Astrocyte of the cerebellum (primary cell): Measurements from ENCODE around the gene DCLRE1C.

Experiments used
- DNase-seq: peaks from one replicate; pipeline ENCODE4 v3.0.0-alpha.2; 2011; ENCODE audit warnings: low read depth
- H3K4me3 ChIP-seq: 2 replicates; pipeline ENCODE4 v1.5.1; 2011; ENCODE audit warnings: mild to moderate bottlenecking, low read depth, low read length, moderate library complexity
- in situ Hi-C: cut with HindIII; loops from 2 replicates; pipeline ENCODE4 v1.10.0; 2017; ENCODE audit warnings: low sequenced_read_pairs
- TF ChIP-seq, protein P1 (sequence below): IDR thresholded peaks from 2 replicates; pipeline ENCODE4 v1.5.1; 2012; ENCODE audit warnings: low read length, low read depth, moderate library complexity, mild to moderate bottlenecking; ENCODE audit errors: missing control alignments

DCLRE1C gene

DNA sequence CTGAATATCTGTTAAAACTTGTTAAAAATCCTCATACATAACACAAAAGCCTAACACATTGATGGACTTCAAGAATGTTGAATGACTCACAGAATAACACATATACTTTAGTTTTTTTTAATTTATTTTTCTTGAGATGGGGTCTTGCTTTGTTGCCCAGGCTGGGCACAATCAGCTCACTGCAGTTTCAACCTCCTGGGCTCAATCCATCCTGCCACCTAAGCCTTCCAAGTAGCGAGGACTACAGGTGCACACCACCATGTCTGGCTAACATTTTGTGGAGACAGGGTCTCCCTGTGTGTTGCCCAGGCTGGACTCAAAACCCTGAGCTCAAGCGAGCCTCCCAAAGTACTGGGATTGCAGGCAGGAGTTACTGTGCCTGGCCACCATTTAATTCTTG lies 47.1 kb downstream of the DCLRE1C start:
- no peak for DNase-seq
- no peak overlapping the region for H3K4me3 ChIP-seq
- TF ChIP-seq, protein P1, sequence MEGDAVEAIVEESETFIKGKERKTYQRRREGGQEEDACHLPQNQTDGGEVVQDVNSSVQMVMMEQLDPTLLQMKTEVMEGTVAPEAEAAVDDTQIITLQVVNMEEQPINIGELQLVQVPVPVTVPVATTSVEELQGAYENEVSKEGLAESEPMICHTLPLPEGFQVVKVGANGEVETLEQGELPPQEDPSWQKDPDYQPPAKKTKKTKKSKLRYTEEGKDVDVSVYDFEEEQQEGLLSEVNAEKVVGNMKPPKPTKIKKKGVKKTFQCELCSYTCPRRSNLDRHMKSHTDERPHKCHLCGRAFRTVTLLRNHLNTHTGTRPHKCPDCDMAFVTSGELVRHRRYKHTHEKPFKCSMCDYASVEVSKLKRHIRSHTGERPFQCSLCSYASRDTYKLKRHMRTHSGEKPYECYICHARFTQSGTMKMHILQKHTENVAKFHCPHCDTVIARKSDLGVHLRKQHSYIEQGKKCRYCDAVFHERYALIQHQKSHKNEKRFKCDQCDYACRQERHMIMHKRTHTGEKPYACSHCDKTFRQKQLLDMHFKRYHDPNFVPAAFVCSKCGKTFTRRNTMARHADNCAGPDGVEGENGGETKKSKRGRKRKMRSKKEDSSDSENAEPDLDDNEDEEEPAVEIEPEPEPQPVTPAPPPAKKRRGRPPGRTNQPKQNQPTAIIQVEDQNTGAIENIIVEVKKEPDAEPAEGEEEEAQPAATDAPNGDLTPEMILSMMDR, result no peak
- in situ Hi-C loops, result loop anchor here (10.0 kb wide), 1 partner anchor 118 kb away; no protein-coding TSS in a partner anchor

DNA sequence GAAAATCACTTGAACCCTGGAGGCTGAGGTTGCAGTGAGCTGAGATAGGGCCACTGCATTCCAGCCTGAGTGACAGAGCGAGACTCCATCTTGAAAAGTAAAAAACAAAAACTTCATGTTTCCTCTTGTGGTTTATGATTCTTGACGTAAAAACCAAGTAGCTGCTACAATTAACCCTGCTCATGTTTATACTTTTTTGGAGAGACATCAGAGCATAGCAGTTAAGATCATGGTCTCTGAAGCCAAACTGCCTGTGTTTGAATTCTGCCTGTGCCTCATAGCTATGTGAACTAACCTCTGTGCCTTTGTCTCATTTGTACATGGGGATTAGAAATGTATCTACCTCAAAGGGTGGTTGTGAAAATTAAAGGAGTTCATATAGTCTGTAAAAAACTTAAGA lies 48.0 kb downstream of the DCLRE1C start:
- H3K4me3 ChIP-seq, result no peak overlapping the region
- TF ChIP-seq, protein P1, result no peak
- in situ Hi-C loops, result loop anchor here (10.0 kb wide), 1 partner anchor 119 kb away; no protein-coding TSS in a partner anchor
- DNase-seq, result no peak

DNA sequence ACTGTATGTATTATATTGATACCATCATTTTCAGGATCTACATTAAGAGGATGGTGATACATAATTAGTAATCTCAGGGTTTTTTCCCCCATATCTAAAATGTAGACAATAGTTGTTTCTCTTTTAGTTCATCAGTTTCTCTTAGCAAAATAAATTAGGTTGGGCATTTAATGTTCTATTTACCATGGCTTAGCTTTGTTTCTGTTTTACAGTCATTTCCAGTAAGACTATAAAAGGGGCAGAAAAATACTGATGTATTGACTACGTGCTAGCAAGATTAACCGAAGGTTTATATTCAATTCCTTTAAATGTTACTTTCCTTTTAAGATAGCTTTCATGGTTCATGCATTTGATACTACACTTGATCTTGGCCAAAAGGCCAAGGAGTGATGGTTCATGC lies 49.0 kb downstream of the DCLRE1C start:
- no peak for DNase-seq
- H3K4me3 ChIP-seq, result no peak overlapping the region
- in situ Hi-C loops, result loop anchor here (10.0 kb wide), 1 partner anchor 120 kb away; no protein-coding TSS in a partner anchor
- TF ChIP-seq, protein P1, result no peak

DNA sequence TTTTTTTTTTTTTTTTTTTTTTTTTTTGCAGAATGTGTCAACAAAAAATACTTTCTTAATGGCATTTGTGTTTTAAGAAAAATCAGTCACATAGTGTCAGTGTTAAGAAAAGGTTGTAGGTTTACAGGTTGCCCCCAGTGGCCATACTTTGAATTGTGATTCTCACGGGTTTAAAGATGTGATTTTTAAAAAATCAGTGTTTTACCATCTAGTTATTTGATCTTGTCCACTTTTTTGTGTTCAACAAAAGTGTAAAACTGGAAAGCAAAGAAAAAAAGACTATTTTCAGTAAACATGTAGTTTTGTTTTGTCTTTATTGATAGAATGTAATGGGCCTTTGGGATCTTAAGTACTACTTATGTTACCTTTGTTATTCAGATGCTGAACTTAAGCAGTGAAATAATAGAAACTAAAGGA lies 49.6 kb downstream of the DCLRE1C start:
- H3K4me3 ChIP-seq, result no peak overlapping the region
- in situ Hi-C loops, result loop anchor here (10.0 kb wide), 1 partner anchor 120 kb away; no protein-coding TSS in a partner anchor
- DNase-seq, result no peak
- TF ChIP-seq, protein P1, result peak; percentile 45

DNA sequence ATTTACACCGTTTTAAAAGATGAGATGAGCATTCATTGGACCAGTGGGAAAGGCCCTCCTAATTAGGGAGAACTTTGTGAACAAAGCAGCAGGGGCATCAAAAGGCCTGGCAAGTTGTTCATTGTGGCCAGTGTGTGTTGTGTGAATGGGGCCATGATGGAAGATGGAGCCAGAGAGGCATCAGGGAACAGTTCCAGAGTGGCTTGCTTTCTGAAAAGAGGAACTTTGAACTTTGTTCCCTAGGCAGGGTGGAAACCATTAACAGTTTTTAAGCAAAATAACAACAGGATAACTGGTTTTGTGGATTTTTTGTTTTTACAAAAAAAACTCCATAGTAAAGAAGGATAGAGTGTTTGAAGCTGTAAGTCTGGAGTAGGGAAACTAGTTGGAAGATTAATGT lies 62.7 kb downstream of the DCLRE1C start:
- no peak overlapping the region for H3K4me3 ChIP-seq
- in situ Hi-C loops, result no loop called here
- TF ChIP-seq, protein P1, result no peak
- DNase-seq, result no peak

DNA sequence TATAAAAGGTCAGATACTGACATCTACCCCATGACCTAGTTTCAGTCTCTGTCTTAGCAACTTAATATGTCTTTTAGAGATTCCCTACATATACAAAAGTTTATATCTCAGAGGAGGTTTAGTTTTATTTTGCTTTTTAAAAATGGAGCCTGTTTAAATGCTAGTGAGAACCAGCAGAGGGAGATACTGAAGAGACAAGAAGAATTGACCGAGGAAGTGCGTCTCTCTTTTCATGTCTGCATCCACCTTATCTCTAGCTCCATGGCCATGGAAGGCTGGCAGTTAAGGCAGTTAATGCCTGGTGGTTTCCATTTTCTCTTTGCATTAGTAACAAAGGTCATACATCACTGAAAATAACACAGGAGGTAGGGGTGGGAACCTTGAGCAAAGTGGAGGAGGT lies 64.6 kb downstream of the DCLRE1C start:
- in situ Hi-C loops, result no loop called here
- no peak for DNase-seq

More for the DNA sequence above, 64.6 kb downstream of the DCLRE1C start:
- TF ChIP-seq, protein P1, result peak; percentile 33
- H3K4me3 ChIP-seq, result no peak overlapping the region
